Activated CD4-positive, CD25-positive, alpha-beta regulatory T cell treated with anti-CD3 and anti-CD28 coated beads, Interleukin-2, amount 50 U/mL, for 24 hours (primary cell): ENCODE measurements around the gene RABAC1.

ENCODE experiments used
- ATAC-seq, 2 donors: fragments of 150-1000 bp; cut with Tn5 transposase; one replicate each; pipeline ENCODE4 v1.10.0; 2021; ENCODE audit warnings: mild to moderate bottlenecking in 1 of 2, moderate library complexity in 1 of 2

Gene RABAC1

GRCh38 chr19:41988947-41989346 is 29.8 kb upstream of the RABAC1 start:
- ATAC-seq = no peak

DNA sequence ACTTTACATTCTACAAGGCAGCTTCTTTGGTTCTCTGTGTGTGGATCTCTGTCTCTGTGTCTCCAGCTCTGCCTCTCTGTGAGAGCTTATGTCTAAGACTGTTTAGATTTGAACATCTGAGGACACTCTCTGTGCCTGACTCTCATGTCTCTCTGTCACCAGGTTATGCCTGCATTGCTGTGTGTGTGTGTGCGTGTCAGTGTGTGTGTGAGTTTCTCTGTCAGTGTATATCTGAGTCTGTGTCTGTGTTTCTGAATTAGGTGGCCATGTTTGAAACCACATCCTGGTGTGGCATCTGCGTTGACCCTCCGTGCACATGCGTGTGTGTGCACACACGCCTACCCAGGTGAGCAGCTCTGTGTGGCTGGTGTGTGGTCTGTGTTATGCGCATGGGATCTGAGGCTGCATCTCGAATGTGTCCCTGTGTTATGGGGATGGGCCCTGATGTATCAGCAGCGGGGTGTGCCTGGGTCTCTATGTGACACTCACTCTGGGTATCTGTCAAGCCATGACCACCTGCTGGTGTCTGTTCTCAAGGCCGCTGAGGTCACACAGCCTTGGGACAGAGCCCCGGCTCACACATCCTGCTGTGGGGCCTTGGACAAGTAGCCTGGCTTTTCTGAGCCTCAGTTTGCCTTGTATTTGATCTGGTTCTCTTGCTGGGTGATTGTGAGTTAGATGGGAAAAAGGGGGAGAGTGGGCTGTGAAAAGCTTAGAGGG is 28.2 kb upstream of the RABAC1 start:
- ATAC-seq = no peak

GRCh38 chr19:41984961-41985360 is 25.8 kb upstream of the RABAC1 start:
- no peak for ATAC-seq

GRCh38 chr19:41981724-41982123 is 22.6 kb upstream of the RABAC1 start:
- ATAC-seq = no peak

- ATAC-seq = no peak
Measured at GRCh38 chr19:41978470-41978869, 19.3 kb upstream of the RABAC1 start.

DNA sequence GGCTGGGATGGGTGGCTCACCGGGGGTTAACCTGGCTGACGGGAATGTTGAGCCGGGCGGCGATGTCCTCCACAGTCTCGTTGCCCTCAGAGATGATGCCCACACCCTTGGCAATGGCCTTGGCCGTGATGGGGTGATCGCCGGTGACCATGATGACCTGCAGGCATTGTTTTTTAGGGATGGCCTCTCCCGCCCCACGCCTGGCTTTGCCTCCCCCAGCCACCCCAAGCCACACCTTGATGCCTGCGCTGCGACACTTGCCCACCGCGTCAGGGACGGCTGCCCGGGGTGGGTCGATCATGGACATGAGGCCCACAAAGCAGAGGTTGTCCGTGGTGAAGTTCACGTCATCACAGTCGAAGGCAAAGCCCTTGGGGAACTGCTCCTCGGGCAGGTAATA is 18.8 kb upstream of the RABAC1 start:
- no peak for ATAC-seq

- ATAC-seq = no peak
Measured at GRCh38 chr19:41974652-41975051, 15.5 kb upstream of the RABAC1 start.

GRCh38 chr19:41971363-41971762 is 12.2 kb upstream of the RABAC1 start:
- ATAC-seq = no peak

GRCh38 chr19:41969772-41970458 is 10.8 kb upstream of the RABAC1 start:
- ATAC-seq = no peak

- ATAC-seq = no peak
Measured at GRCh38 chr19:41968751-41969595, 9.9 kb upstream of the RABAC1 start.

- no peak for ATAC-seq
Measured at GRCh38 chr19:41967054-41967783, 8.1 kb upstream of the RABAC1 start.

DNA sequence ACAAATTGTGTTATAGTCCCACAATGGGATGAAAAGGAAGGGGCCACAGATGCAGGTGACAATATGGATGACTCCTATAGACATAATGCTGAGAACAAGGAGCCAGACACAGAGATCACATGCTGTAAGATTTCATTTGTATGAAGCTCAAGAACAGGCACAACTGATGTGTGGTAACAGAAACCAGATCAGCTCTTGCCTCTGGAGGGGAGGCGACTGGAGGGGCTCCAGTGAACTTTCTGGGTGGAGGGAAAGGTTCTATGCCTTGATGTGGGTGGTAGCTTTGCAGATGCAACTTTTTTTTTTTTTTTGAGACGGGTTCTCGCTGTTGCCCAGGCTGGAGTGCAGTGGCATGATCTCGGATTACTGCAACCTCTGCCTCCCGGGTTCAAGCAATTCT is 6.0 kb upstream of the RABAC1 start:
- no peak for ATAC-seq

DNA sequence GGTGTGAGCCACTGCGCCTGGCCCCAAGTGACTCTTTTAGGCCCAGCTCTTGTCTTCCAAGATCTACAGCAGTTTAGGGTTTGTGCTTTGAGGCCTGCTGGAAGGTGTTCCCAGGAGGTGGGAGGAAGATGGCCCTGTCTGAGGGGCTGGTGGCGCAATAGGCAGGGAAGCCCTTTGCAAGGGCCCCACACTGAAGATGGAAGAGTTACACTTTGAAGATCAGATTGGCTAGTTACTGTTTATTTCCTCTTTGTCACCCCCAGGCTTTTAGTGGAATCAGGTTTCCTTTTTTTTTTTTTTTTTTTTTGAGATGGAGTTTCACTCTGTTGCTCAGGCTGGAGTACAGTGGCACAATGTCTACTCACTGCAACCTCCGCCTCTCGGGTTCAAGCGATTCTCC is 1.9 kb upstream of the RABAC1 start:
- ATAC-seq = no peak

DNA sequence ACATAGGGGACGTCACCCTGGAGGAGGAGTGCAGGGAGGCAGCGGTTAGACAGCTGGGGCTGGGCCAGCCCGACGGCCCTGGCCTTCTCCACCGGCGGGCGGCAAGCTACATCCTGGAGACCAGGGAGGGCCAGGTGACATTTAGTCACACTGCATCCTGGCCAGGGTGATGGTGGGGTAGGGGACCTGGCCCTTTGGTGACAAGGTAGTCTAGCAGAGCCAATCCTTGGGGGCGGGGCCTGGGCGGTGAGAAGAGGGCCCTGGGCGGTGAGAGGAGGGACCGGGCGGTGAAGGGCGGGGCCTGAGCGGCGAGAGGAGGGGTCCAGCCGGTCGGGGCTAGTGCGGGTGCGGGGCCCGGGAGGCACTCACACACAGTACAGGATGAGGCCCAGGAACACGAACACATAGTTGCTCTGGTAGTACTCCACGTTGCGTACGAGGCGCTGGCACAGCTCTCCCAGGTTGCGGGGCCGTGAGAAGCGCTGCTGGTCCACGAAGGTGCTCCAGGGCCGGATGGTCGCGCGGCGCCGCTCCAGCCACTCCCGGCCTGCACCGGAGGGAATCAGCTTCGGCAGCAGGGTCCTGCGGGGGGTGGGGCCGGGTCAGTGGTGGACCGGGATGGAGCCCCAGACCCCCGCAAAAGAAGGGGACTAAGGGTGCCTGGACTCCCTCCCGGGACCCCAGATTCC is 610 bp downstream of the RABAC1 start:
- peak; percentile 67 to 74 for ATAC-seq

DNA sequence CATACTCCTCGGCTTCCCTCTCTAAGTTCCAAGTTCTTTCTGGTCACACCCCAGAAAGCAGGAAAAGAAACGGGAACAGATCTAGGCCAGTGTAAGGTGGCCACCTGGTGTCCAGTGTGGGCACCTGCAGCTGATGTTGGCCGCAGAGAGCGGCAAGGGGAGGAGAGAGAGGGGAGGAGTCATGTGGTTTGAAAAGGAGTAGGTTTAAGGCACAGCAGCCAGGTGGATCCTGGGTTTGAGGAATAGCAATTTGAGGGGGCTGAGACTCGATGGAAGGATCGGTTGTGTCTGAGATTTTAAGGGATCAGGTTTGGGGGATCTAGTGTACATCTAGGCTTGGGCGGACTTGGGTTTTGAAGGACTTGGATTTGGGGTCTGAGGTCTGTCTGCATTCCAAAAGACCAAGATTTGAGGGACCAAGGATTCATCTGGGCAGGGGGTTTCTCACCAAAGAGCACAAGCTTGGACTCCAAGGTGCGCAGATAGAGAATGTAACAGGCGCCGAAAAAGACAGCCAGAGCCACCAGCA is 1.2 kb downstream of the RABAC1 start:
- no peak for ATAC-seq

DNA sequence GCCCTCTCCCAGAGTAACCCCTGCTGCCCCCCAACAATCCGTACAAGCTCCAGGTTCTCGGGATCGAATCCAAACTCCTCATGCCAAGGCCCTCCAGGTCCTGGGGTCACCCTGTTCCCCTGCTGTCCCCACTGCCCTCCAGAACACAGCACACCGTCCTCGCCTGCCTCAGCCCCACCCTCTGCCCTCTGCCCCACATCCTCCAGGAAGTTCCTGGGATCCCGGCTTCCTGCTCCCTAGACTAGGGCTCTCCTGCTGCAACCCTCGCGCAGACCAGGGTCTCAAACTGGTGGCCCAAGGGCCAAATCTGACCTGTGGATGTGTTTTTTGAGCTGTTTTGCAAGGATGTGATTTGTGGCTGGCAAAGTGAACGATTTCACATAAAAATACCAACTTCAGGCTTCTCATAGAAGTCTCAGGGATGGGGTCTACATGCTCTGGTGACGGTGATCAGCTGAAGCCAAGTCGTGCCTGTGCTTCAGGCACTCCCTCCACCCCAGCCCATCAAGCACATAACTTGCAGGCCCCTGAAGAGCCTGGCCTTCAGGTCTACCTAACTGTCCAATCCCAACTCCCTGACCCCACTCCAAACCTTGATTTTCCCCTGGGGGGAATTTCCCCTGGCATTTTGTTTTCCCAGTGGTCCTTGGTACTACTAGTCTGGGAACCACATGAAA is 1.8 kb downstream of the RABAC1 start:
- ATAC-seq = no peak

DNA sequence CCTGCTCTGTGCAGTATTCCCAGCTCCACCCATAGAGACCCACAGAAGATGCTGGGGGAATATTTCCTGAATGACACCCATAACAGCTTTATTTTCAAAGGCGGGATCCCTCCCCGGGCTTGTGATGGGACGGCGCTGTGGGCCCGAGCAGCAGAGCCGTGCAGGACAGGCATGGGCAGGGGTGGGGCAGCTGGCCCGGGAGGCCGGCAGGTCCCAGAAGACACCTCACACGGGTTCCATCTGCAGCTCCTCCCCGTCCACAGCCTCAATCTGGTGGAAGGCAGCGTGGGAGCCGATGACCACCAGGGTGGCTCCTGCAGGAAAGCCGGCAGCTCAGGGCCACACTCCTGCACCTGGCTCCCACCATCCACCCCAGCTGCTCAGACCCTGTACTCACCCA is 2.5 kb downstream of the RABAC1 start:
- no peak for ATAC-seq

DNA sequence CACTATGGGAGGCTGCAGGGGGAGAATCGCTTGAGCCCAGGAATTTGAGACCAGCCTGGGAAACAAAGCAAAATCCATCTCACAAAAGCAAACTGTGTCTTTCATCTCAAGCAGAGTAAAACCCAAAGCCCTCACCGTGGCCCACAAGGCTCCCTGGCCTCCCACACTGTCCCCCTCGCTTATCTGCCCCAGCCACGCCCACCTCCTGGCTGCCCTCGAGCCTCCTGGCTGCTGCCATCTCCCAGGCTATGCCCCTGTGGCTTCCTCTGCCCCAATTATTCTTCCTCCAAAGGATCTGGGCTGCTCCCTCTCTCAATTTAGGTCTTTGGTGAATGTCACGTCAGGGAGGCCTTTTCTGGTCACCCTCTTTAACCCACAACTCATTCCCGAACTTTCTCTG is 3.6 kb downstream of the RABAC1 start:
- ATAC-seq = no peak

DNA sequence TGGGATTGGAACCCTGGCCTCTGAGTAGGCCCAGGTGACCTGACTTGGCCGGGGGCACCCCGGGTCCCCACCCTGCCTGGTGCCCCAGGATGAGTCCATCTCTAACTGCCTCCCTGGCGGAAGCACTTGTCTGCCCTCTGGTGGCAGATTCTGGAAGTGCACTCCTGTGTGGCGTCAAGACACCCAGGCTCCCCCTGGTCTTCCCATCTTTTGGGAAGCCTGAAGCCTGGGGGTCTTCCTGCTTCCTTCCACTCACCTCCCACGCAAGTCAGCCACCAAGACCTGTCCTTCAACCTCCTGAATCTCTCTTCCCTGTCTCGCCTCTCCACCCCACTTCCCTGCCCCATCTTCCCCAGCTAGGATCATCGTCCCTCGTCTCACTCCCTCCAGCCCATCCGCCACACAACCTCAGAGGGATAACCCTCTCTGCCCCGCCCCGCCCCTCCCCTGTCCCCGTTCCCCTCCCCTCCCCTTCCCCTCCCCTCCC is 7.4 kb downstream of the RABAC1 start:
- peak; percentile 86 to 90 for ATAC-seq

DNA sequence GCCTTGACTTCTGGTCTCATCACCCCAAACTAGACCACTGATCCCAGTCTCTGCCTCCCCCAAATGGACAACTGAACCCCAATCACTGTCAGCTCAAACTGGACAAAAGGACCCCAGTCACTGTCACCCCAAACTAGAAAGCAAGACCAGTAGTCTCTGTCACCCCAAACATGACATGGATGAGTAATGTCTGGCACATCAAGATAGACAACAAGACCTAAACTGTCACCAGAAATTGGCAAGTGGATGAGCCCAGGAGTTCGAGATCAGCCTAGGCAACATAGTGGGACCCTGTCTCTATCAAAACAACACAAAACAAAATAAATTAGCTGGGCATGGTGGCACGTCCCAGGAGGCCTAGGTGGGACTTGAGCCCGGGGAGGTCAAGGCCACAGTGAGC is 12.0 kb downstream of the RABAC1 start:
- no peak for ATAC-seq

DNA sequence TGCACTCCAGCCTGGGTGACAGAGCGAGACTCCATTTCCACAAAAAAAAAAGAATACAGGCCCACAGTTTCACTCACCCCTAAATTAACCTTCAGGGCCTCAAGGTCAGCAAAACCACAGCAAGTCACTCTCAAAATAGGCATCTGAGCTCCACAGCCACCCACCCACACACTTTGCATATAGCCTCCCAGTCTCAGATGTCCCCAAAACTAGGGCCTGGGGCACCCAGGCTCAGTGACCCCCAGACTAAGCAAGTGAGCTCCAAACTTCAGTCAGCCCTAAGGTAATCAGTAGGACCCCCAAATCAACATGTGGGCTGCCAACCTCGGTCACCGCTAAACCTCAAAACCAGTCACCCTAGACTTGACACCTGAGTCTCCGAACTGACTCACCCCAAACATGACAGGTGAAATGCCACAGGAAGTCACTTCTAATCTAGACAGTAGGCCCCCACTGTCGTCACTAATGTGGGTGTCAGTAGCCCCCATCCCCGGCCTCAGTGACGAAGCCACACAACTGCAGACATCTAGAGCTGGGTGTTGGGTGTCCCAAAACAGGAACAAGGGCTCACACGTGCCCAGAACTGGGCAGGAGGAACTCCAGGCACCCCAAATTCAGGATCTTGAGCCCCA is 13.9 kb downstream of the RABAC1 start:
- ATAC-seq = peak; percentile 97 to 98
